Fibroblast of skin of scalp (primary cell): Measurements from ENCODE around the gene EVPLL. TPM values are rescaled to one million over a fixed set of nuclear protein-coding genes. Genes with fewer than 3 reads are reported as not detected.
A peak's percentile ranks its signal among the peaks of the same experiment; 100 is the strongest.
"Not testable (repeated sequence)": the region's sequence is repeated elsewhere in the genome, so short reads cannot be mapped to it uniquely, and the experiment has no call there.

ENCODE experiments used
- DNase-seq: peaks from one replicate; pipeline ENCODE4 v3.0.0-alpha.2; 2013
- polyA plus RNA-seq, 2 experiments: library from polyadenylated mRNA; unstranded; fragments of 120-200 nt; gene quantifications; one replicate each; pipeline ENCODE4 v1.2.1, GENCODE V29; 2013; ENCODE audit not compliant: insufficient read length in 2 of 2

The EVPLL gene
- not detected for polyA plus RNA-seq (2013, experiment 1 of 2; ENCODE audit: insufficient read length)
- polyA plus RNA-seq (2013, experiment 2 of 2; ENCODE audit: insufficient read length) = not detected

- no peak for DNase-seq
Observed at GRCh38 chr17:18377437-18378204, at the start of gene EVPLL. Gene EVPLL, plus strand, starts transcription at chr17:18377778. Its CDS starts 3,160 bp downstream, at chr17:18380938.

DNA sequence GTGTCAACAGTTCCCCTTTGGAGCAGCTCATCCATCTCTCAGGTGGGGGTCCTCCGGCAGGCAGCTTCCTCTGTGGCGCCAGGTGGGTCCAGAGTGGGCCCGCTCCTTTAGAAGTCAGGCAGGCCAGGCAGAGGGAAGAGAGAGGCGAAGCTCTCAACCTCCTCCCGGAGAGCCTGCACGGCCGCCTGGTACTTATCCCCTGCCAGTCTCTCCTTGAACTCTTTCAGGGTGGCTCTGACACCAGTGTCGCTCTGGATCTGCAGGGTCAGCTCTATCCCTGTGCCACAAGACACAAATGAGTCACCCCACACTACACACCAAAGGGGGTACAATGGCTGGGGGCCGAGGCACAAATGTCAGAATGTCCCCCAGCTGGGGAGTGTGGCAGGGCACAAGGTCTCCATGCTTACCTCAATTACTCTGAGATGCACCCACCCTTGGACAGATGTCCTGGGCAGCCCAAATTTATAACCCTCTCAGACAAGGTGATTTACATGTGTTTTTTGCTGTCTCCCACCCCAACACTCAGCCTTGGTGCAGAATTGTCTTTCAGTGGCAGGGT is 48.9 kb upstream of the EVPLL start:
- DNase-seq = no peak

DNA sequence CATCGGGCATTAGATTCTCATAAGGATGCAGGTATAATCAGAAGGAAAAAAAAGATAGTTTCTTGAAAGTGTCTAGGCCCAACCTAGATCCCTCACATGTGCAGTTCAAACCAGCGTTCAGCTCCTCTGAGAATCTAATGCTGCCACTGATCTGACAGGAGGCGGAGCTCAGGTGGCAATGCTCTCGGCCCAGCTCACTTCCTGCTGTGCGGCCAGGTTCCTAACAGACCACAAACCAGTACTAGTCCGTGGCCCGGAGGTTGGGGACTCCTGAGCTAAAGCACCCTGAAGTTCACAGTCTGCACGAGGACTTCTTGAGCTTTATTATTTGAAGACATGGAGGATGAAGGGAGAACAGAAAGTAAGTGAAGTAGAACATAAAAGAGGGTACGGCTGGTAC is 45.7 kb upstream of the EVPLL start:
- no peak for DNase-seq

DNA sequence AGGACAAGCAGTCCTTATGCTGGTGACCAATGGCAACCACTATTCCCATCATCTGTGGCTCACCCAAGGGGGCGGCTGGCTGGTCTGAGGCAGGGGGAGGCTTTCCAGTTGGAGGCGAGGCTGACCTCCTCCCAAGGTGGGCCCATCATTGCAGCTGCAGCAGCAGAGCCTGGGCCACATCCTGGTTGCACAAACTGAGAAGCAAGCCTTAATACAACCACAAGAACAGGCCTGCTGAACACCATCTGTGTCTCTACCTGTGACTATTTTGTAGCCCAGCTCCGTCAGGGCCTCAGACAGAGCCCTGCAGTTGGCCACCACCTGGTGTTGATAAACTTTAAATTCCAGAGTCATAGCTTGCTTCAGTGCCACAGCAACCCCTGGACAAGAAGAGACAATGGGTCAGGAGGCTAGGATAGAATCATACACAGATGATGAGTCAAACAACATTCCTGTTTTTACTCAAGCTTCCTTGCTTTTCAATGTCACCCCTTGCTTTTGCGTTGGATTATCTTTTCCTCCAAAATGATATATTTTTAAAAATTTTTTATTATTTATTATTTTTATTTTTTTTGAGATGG is 44.6 kb upstream of the EVPLL start:
- DNase-seq = no peak

DNA sequence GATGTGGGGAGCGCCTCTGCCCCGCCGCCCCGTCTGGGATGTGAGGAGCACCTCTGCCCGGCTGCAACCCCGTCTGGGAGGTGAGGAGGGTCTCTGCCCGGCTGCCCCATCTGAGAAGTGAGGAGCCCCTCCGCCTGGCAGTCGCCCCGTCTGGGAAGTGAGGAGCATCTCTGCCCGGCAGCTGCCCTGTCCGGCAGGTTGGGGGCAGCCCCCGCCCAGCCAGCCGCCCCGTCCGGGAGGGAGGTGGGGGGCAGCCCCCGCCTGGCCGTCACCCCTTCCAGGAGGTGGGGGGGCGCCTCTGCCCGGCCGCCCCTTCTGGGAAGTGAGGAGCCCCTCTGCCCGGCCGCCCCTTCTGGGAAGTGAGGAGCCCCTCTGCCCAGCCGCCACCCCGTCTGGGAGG is 39.4 kb upstream of the EVPLL start:
- DNase-seq = not testable (repeated sequence)

GRCh38 chr17:18339933-18340332 is 37.6 kb upstream of the EVPLL start:
- DNase-seq = no peak

- no peak for DNase-seq
Observed at GRCh38 chr17:18344021-18344420, 33.6 kb upstream of the EVPLL start.

GRCh38 chr17:18353541-18353940 is 24.0 kb upstream of the EVPLL start:
- no peak for DNase-seq

- no peak for DNase-seq
Observed at GRCh38 chr17:18356624-18357023, 21.0 kb upstream of the EVPLL start.

GRCh38 chr17:18360518-18360917 is 17.1 kb upstream of the EVPLL start:
- DNase-seq = no peak

DNA sequence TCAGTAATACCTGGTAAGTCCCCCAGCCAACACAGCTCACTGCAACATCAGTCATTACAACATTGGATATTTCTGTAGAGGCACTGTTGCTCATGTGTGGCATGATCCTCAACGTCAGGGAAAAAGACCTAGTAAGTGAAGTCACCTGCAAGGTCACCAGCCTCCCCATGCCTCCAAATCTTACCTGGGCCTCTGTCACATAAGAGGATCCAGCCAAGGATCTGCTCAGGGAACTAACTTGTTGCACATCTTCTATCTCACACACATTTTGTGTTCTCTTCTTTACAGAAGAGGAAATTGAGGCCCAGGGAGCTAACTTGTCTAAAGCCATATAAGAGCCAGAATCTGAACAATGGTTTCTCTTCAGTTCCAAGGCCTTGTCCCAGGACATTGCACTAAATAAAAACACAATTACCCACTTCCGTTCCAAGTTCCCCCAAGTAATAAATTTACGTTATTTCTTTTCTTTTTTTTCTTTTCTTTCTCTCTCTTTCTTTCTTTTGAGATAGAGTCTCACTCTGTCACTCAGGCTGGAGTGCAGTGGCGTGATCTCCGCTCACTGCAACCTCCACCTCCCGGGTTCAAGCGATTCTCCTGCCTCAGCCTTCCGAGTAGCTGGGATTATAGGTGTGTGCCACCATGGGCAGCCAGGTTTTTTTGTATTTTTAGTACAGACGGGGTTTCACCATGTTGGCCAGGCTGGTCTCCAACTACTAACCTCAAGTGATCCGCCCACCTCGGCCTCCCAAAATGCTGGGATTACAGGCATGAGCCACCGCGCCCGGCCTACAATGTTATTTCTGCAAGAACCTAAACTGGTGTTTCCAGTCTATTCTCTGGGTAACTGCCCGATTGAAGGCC is 15.5 kb upstream of the EVPLL start:
- no peak for DNase-seq

- peak; percentile 2 for DNase-seq
Observed at GRCh38 chr17:18362698-18363100, 14.9 kb upstream of the EVPLL start.

- DNase-seq = peak; percentile 83
Observed at GRCh38 chr17:18363101-18364049, 14.2 kb upstream of the EVPLL start, which contains the start of gene SHMT1. Gene SHMT1, minus strand, starts transcription at chr17:18363550. Its CDS starts 7,569 bp downstream, at chr17:18355981.

- DNase-seq = no peak
Observed at GRCh38 chr17:18364166-18364565, 13.4 kb upstream of the EVPLL start.

DNA sequence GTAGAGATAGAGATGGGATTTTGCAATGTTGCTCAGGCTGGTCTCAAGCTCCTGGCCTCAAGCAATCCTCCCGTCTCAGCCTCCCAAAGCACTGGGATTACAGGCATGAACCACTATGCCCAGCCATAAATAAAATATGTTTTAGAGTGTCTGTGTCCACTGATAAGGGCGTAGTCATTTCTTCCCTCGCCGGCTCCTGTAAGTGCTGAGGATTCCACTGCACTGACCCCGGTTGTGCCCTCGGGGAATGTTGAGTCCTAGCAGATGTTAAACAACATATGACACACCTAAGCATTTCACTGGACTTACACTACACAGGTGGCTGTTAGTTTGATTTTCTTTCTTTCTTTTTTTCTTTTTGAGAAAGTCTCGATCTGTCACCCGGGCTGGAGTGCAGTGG is 8.6 kb upstream of the EVPLL start:
- DNase-seq = no peak

- no peak for DNase-seq
Observed at GRCh38 chr17:18370761-18371160, 6.8 kb upstream of the EVPLL start.

DNA sequence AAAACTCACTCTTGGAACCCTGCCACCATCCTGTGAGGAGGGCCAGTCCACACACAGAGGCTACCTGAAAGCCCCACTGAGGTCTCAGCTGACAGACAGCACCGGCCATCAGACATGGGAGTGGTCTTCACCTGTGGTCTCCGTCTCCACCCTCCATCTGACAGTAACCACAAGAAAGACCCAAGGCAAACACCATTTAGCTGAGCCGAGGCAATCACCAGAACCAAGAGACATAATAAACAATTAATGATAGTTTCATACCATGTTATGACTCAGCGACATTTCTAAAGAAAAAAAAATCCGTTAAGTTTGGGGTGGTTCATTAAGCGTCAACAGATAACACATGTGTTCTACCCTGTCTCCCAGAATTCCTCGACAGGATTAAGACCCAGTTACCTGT is 6.1 kb upstream of the EVPLL start:
- no peak for DNase-seq

DNA sequence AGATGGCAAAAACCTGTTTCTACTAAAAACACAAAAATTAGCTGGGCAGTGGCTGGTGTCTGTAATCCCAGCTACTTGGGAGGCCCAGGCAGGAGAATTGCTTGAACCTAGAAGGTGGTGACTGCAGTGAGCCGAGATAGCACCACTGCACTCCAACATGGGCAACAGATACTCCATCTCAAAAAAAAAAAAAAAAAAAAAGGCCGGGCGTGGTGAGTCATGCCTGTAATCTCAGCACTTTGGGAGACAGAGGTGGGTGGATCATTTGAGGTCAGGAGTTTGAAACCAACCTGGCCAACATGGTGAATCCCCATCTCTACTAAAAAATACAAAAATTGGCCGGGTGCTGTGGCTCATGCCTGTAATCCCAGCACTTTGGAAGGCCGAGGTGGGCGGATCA is 4.4 kb upstream of the EVPLL start:
- DNase-seq = not testable (repeated sequence)

GRCh38 chr17:18374216-18374615 is 3.4 kb upstream of the EVPLL start:
- DNase-seq = no peak

GRCh38 chr17:18378205-18378505 is 577 bp downstream of the EVPLL start:
- no peak for DNase-seq

GRCh38 chr17:18378614-18379013 is 1.0 kb downstream of the EVPLL start:
- not testable (repeated sequence) for DNase-seq
